Astrocyte (in vitro differentiated cells and primary cell): ENCODE measurements around the gene UNC5B. TPM values are rescaled to one million over a fixed set of nuclear protein-coding genes. Genes with fewer than 3 reads are reported as not detected.

Experiments
- DNase-seq: peaks from one replicate; pipeline ENCODE4 v3.0.0-alpha.2; 2010; ENCODE audit warnings: low read depth
- FAIRE-seq: peaks from 2 replicates; lab custom pipeline; 2011; peaks lifted over from hg19 to GRCh38; lab: Jason Lieb, UNC
- H2AFZ ChIP-seq: 2 replicates; pipeline ENCODE4 v1.6.0; 2012; ENCODE audit warnings: low read depth, low read length, inconsistent platforms
- H3K27ac ChIP-seq: 2 replicates; pipeline ENCODE4 v1.5.1; 2011; ENCODE audit warnings: low read depth, low read length, inconsistent platforms
- H3K27me3 ChIP-seq: 2 replicates; pipeline ENCODE4 v1.6.0; 2011; ENCODE audit warnings: low read length, inconsistent platforms; ENCODE audit not compliant: insufficient read depth
- H3K36me3 ChIP-seq: 2 replicates; pipeline ENCODE4 v1.5.1; 2011; ENCODE audit warnings: low read length, inconsistent platforms; ENCODE audit not compliant: insufficient read depth
- H3K4me1 ChIP-seq: 2 replicates; pipeline ENCODE4 v1.5.1; 2011; ENCODE audit warnings: low read length, inconsistent platforms; ENCODE audit not compliant: insufficient read depth
- H3K4me2 ChIP-seq: 2 replicates; pipeline ENCODE4 v1.6.0; 2012; ENCODE audit warnings: low read length, inconsistent platforms
- H3K4me3 ChIP-seq: 2 replicates; pipeline ENCODE4 v1.5.1; 2011; ENCODE audit warnings: low read depth, mild to moderate bottlenecking, low read length, inconsistent platforms; ENCODE audit not compliant: insufficient read depth
- H3K79me2 ChIP-seq: 2 replicates; pipeline ENCODE4 v1.6.0; 2012; ENCODE audit warnings: mild to moderate bottlenecking, low read length, inconsistent platforms; ENCODE audit not compliant: insufficient read depth
- H3K9ac ChIP-seq: 2 replicates; pipeline ENCODE4 v1.6.0; 2012; ENCODE audit warnings: mild to moderate bottlenecking, low read length, inconsistent platforms
- H3K9me3 ChIP-seq: 2 replicates; pipeline ENCODE4 v1.5.1; 2012; ENCODE audit warnings: low read depth, mild to moderate bottlenecking, low read length, inconsistent platforms; ENCODE audit not compliant: insufficient read depth
- H4K20me1 ChIP-seq: 2 replicates; pipeline ENCODE4 v1.6.0; 2012; ENCODE audit warnings: low read length, inconsistent platforms; ENCODE audit not compliant: insufficient read depth
- H3K27ac Mint-ChIP-seq: one replicate; pipeline ENCODE4 v1.8.0; 2021; ENCODE audit warnings: mild to moderate bottlenecking, mixed read lengths; ENCODE audit not compliant: unreplicated experiment
- H3K27me3 Mint-ChIP-seq: one replicate; pipeline ENCODE4 v1.8.0; 2021; ENCODE audit warnings: low read depth, mixed read lengths; ENCODE audit not compliant: unreplicated experiment
- H3K36me3 Mint-ChIP-seq: one replicate; pipeline ENCODE4 v1.8.0; 2021; ENCODE audit warnings: low read depth, mixed read lengths; ENCODE audit not compliant: unreplicated experiment
- H3K4me1 Mint-ChIP-seq: one replicate; pipeline ENCODE4 v1.8.0; 2021; ENCODE audit warnings: low read depth, mixed read lengths; ENCODE audit not compliant: unreplicated experiment
- H3K4me3 Mint-ChIP-seq: one replicate; pipeline ENCODE4 v1.8.0; 2021; ENCODE audit warnings: mild to moderate bottlenecking, moderate library complexity, mixed read lengths; ENCODE audit not compliant: unreplicated experiment
- H3K9me3 Mint-ChIP-seq: one replicate; pipeline ENCODE4 v1.8.0; 2021; ENCODE audit warnings: mild to moderate bottlenecking, mixed read lengths; ENCODE audit not compliant: unreplicated experiment
- EZH2 ChIP-seq: IDR thresholded peaks from 2 replicates; pipeline ENCODE4 v1.6.1; 2012; ENCODE audit warnings: mild to moderate bottlenecking, low read length, inconsistent platforms; ENCODE audit not compliant: insufficient read depth
- total RNA-seq: library from RNA; stranded (reverse); gene quantifications from 2 replicates; pipeline ENCODE4 v1.2.1, GENCODE V29; 2021
- TF ChIP-seq, protein P1 (sequence below): IDR thresholded peaks from 2 replicates; pipeline ENCODE4 v1.5.1; 2011; ENCODE audit warnings: low read depth, mild to moderate bottlenecking, inconsistent platforms, low read length, moderate library complexity; ENCODE audit not compliant: insufficient read depth

UNC5B gene
- total RNA-seq, 1 donor from 2014 or later = 15.0 TPM

GRCh38 chr10:71290806-71291527 is 78.6 kb downstream of the UNC5B start:
- no peaks in the 10 kb centered on the region for H3K9me3 Mint-ChIP-seq
- H3K36me3 ChIP-seq = peaks cover 3% of the 10 kb centered on the region
- peaks cover 40% of the 10 kb centered on the region for H3K36me3 Mint-ChIP-seq
- no peaks in the 10 kb centered on the region for H3K9me3 ChIP-seq
- DNase-seq (no peak), FAIRE-seq (no peak)
- H3K79me2 ChIP-seq = no peaks in the 10 kb centered on the region
- peaks cover 8% of the 10 kb centered on the region for H3K27me3 Mint-ChIP-seq
- no peak overlapping the region for H3K9ac ChIP-seq
- H4K20me1 ChIP-seq = peaks cover 16% of the 10 kb centered on the region
- no peaks in the 10 kb centered on the region for H3K4me1 ChIP-seq
- H3K27me3 ChIP-seq = no peaks in the 10 kb centered on the region
- no peak overlapping the region for H3K4me3 ChIP-seq
- no peak overlapping the region for H3K27ac Mint-ChIP-seq
- H3K4me3 Mint-ChIP-seq = no peak overlapping the region
- no peak overlapping the region for H2AFZ ChIP-seq
- H3K4me2 ChIP-seq = no peak overlapping the region
- no peak overlapping the region for H3K27ac ChIP-seq
- TF ChIP-seq, protein P1, sequence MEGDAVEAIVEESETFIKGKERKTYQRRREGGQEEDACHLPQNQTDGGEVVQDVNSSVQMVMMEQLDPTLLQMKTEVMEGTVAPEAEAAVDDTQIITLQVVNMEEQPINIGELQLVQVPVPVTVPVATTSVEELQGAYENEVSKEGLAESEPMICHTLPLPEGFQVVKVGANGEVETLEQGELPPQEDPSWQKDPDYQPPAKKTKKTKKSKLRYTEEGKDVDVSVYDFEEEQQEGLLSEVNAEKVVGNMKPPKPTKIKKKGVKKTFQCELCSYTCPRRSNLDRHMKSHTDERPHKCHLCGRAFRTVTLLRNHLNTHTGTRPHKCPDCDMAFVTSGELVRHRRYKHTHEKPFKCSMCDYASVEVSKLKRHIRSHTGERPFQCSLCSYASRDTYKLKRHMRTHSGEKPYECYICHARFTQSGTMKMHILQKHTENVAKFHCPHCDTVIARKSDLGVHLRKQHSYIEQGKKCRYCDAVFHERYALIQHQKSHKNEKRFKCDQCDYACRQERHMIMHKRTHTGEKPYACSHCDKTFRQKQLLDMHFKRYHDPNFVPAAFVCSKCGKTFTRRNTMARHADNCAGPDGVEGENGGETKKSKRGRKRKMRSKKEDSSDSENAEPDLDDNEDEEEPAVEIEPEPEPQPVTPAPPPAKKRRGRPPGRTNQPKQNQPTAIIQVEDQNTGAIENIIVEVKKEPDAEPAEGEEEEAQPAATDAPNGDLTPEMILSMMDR = no peak
- TF ChIP-seq EZH2 = no peak
- H3K4me1 Mint-ChIP-seq = no peaks in the 10 kb centered on the region

- no peak overlapping the region for H3K4me3 ChIP-seq
- no peaks in the 10 kb centered on the region for H3K27me3 ChIP-seq
- H3K79me2 ChIP-seq = no peaks in the 10 kb centered on the region
- TF ChIP-seq EZH2 = no peak
- TF ChIP-seq, protein P1 = no peak
- Mint-ChIP-seq H3K4me1 (no peaks in the 10 kb centered on the region), H3K27ac (no peak overlapping the region), H3K36me3 (peaks cover 40% of the 10 kb centered on the region), H3K4me3 (no peak overlapping the region), H3K9me3 (no peaks in the 10 kb centered on the region), H3K27me3 (peaks cover 8% of the 10 kb centered on the region)
- no peak overlapping the region for H3K9ac ChIP-seq
- peaks cover 3% of the 10 kb centered on the region for H3K36me3 ChIP-seq
- H3K9me3 ChIP-seq = no peaks in the 10 kb centered on the region
- DNase-seq = no peak
- H4K20me1 ChIP-seq = peaks cover 11% of the 10 kb centered on the region
- FAIRE-seq = no peak
- no peak overlapping the region for H3K27ac ChIP-seq
- no peak overlapping the region for H3K4me2 ChIP-seq
- H2AFZ ChIP-seq = no peak overlapping the region
- no peaks in the 10 kb centered on the region for H3K4me1 ChIP-seq
These were observed 79.1 kb downstream of the UNC5B start for GRCh38 chr10:71291528-71291900.
